GM23338 (cell line): ENCODE measurements around the gene FNDC10. TPM values are rescaled to one million over a fixed set of nuclear protein-coding genes. Genes with fewer than 3 reads are reported as not detected.

Experiments
- ATAC-seq: fragments of 200-7000 bp; cut with Tn5 transposase; 3 replicates; pipeline ENCODE4 v1.9.1; 2020
- DNase-seq: peaks from one replicate; pipeline ENCODE4 v3.0.0-alpha.2; 2015; ENCODE audit warnings: low spot score
- H2AFZ ChIP-seq: fragments of 200-600 bp; sonication (generic); 2 replicates; pipeline ENCODE4 v1.8.0; 2016; ENCODE audit warnings: antibody characterized with exemption, mild to moderate bottlenecking, moderate library complexity
- H3F3A ChIP-seq: fragments of 200-600 bp; sonication (generic); replicated peaks from 2 replicates; pipeline ENCODE4 v1.8.0; 2017; ENCODE audit warnings: antibody characterized with exemption, mixed run types, low read depth
- H3K27ac ChIP-seq: fragments of 200-600 bp; sonication (generic); 2 replicates; pipeline ENCODE4 v1.6.1; 2016; ENCODE audit warnings: low read depth
- H3K27me3 ChIP-seq: fragments of 200-600 bp; sonication (generic); 2 replicates; pipeline ENCODE4 v1.8.0; 2016; ENCODE audit warnings: mild to moderate bottlenecking, mixed run types, moderate library complexity; ENCODE audit not compliant: insufficient read depth
- H3K36me3 ChIP-seq: fragments of 200-600 bp; sonication (generic); 2 replicates; pipeline ENCODE4 v1.8.0; 2016; ENCODE audit warnings: mild to moderate bottlenecking; ENCODE audit not compliant: insufficient read depth
- H3K4me1 ChIP-seq: fragments of 200-600 bp; sonication (generic); 2 replicates; pipeline ENCODE4 v1.8.0; 2016; ENCODE audit warnings: mild to moderate bottlenecking, moderate library complexity; ENCODE audit not compliant: insufficient read depth
- H3K4me2 ChIP-seq: fragments of 200-600 bp; sonication (generic); 2 replicates; pipeline ENCODE4 v1.7.1; 2017; ENCODE audit warnings: mixed run types
- H3K4me3 ChIP-seq: fragments of 200-600 bp; sonication (generic); 2 replicates; pipeline ENCODE4 v1.6.1; 2016; ENCODE audit warnings: mixed run types
- H3K79me2 ChIP-seq: fragments of 200-600 bp; sonication (generic); replicated peaks from 2 replicates; pipeline ENCODE4 v1.8.0; 2017; ENCODE audit warnings: mild to moderate bottlenecking; ENCODE audit not compliant: insufficient read depth
- H3K9me2 ChIP-seq: fragments of 200-600 bp; sonication (generic); 2 replicates; pipeline ENCODE4 v1.8.0; 2017; ENCODE audit not compliant: insufficient read depth
- H4K20me1 ChIP-seq: fragments of 200-600 bp; sonication (generic); replicated peaks from 2 replicates; pipeline ENCODE4 v1.8.0; 2017; ENCODE audit warnings: mild to moderate bottlenecking; ENCODE audit not compliant: insufficient read depth
- H3K27ac Mint-ChIP-seq: 2 replicates; pipeline ENCODE4 v1.8.0; 2020; ENCODE audit warnings: inconsistent platforms, mild to moderate bottlenecking, moderate library complexity, mixed read lengths
- H3K27me3 Mint-ChIP-seq: 3 replicates; pipeline ENCODE4 v1.8.0; 2022; ENCODE audit warnings: low read depth, mild to moderate bottlenecking, moderate library complexity, mixed read lengths, inconsistent platforms; ENCODE audit not compliant: insufficient read depth, poor library complexity
- H3K36me3 Mint-ChIP-seq: 3 replicates; pipeline ENCODE4 v1.8.0; 2021; ENCODE audit warnings: low read depth, mild to moderate bottlenecking, inconsistent platforms, moderate library complexity, mixed read lengths
- H3K4me1 Mint-ChIP-seq: 3 replicates; pipeline ENCODE4 v1.8.0; 2020; ENCODE audit warnings: mild to moderate bottlenecking, inconsistent platforms, mixed read lengths
- H3K4me3 Mint-ChIP-seq: 3 replicates; pipeline ENCODE4 v1.8.0; 2021; ENCODE audit warnings: moderate library complexity, mild to moderate bottlenecking, inconsistent platforms, mixed read lengths
- H3K9me3 Mint-ChIP-seq: 3 replicates; pipeline ENCODE4 v1.8.0; 2020; ENCODE audit warnings: moderate library complexity, mild to moderate bottlenecking, inconsistent platforms, mixed read lengths
- CREB1 ChIP-seq: fragments of 250-450 bp; sonication (Bioruptor Pico); IDR thresholded peaks from 2 replicates; pipeline ENCODE4 v1.5.0; 2020; ENCODE audit warnings: low read depth, mild to moderate bottlenecking, moderate library complexity
- EZH2 ChIP-seq: fragments of 200-600 bp; sonication (generic); IDR thresholded peaks from one replicate; pipeline ENCODE4 v1.8.0; 2017; ENCODE audit warnings: antibody characterized with exemption, mild to moderate bottlenecking, low read depth; ENCODE audit not compliant: unreplicated experiment
- EZH2phosphoT487 ChIP-seq: fragments of 200-600 bp; sonication (generic); IDR thresholded peaks from one replicate; pipeline ENCODE4 v1.8.1; 2018; ENCODE audit warnings: antibody characterized with exemption; ENCODE audit not compliant: unreplicated experiment
- JUNB ChIP-seq: IDR thresholded peaks from one replicate; pipeline ENCODE4 v1.6.1; 2016; ENCODE audit warnings: antibody characterized with exemption; ENCODE audit not compliant: unreplicated experiment
- POLR2AphosphoS5 ChIP-seq: IDR thresholded peaks from 2 replicates; pipeline ENCODE4 v1.6.1; 2016; ENCODE audit warnings: antibody characterized with exemption, low read depth
- STAT1 ChIP-seq: IDR thresholded peaks from one replicate; pipeline ENCODE4 v1.6.1; 2016; ENCODE audit warnings: antibody characterized with exemption; ENCODE audit not compliant: unreplicated experiment
- ZNF114 ChIP-seq: fragments of 250-450 bp; sonication (Bioruptor Pico); IDR thresholded peaks from 2 replicates; pipeline ENCODE4 v1.5.0; 2020; ENCODE audit warnings: mild to moderate bottlenecking, moderate library complexity
- ZNF331 ChIP-seq: fragments of 250-450 bp; sonication (Bioruptor Pico); IDR thresholded peaks from 2 replicates; pipeline ENCODE4 v1.5.0; 2020; ENCODE audit warnings: low read depth, mild to moderate bottlenecking, moderate library complexity
- polyA plus RNA-seq: library from polyadenylated mRNA; unstranded; fragments of >200 nt; fragmentation: Nextera tagmentation; extraction: Ambion mirVana; gene quantifications from 2 replicates; pipeline ENCODE4 v1.2.1, GENCODE V29; 2016
- total RNA-seq: library from RNA; depleted of rRNA; stranded (reverse); fragments of >200 nt; shearing (Covaris generic); gene quantifications from 2 replicates; pipeline ENCODE4 v1.2.3, GENCODE V29; 2014
- TF ChIP-seq, protein P1 (sequence below): IDR thresholded peaks from 2 replicates; pipeline ENCODE4 v1.6.1; 2016; ENCODE audit warnings: antibody characterized with exemption
- TF ChIP-seq, protein P2 (sequence below): fragments of 250-450 bp; sonication (Bioruptor Pico); IDR thresholded peaks from 2 replicates; pipeline ENCODE4 v1.5.0; 2020; ENCODE audit warnings: mild to moderate bottlenecking, moderate library complexity
- TF ChIP-seq, protein P3 (sequence below), 2 experiments: fragments of 200-600 bp in 1 of 2; sonication (generic) in 1 of 2; conservative IDR thresholded peaks; 2 replicates each; pipeline versions ENCODE4 v1.5.1 to v1.6.1; 2016 to 2017; ENCODE audit warnings: antibody characterized with exemption in 2 of 2, low read depth in 2 of 2, mild to moderate bottlenecking in 2 of 2, moderate library complexity in 1 of 2
- TF ChIP-seq, protein P4 (sequence below): IDR thresholded peaks from one replicate; pipeline ENCODE4 v1.6.1; 2018; ENCODE audit warnings: antibody characterized with exemption; ENCODE audit not compliant: unreplicated experiment

FNDC10 gene
- total and polyA plus RNA-seq, 2 experiments from 2014 or later = 7.7 to 15.1 TPM

DNA sequence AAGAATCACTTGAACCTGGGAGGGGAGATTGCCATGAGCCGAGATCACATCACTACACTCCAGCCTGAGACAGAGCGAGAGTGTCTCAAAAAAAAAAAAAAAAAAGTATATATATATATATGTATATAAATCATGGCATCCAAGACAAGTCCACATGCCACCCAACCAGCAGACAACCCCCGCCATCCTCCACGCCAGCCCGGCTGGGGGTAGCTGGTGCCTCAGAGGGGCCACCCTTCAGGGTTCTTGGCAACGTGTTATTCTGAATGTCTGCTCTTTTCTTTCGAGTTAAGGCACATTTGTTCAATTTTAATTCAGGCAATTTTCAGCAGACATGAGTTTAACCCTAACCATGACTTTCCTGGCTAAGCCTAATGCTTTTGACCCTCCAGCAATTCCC lies 49.8 kb downstream of the FNDC10 start (continued):
- TF ChIP-seq, protein P1, sequence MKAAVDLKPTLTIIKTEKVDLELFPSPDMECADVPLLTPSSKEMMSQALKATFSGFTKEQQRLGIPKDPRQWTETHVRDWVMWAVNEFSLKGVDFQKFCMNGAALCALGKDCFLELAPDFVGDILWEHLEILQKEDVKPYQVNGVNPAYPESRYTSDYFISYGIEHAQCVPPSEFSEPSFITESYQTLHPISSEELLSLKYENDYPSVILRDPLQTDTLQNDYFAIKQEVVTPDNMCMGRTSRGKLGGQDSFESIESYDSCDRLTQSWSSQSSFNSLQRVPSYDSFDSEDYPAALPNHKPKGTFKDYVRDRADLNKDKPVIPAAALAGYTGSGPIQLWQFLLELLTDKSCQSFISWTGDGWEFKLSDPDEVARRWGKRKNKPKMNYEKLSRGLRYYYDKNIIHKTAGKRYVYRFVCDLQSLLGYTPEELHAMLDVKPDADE = no peak
- TF ChIP-seq, protein P2, sequence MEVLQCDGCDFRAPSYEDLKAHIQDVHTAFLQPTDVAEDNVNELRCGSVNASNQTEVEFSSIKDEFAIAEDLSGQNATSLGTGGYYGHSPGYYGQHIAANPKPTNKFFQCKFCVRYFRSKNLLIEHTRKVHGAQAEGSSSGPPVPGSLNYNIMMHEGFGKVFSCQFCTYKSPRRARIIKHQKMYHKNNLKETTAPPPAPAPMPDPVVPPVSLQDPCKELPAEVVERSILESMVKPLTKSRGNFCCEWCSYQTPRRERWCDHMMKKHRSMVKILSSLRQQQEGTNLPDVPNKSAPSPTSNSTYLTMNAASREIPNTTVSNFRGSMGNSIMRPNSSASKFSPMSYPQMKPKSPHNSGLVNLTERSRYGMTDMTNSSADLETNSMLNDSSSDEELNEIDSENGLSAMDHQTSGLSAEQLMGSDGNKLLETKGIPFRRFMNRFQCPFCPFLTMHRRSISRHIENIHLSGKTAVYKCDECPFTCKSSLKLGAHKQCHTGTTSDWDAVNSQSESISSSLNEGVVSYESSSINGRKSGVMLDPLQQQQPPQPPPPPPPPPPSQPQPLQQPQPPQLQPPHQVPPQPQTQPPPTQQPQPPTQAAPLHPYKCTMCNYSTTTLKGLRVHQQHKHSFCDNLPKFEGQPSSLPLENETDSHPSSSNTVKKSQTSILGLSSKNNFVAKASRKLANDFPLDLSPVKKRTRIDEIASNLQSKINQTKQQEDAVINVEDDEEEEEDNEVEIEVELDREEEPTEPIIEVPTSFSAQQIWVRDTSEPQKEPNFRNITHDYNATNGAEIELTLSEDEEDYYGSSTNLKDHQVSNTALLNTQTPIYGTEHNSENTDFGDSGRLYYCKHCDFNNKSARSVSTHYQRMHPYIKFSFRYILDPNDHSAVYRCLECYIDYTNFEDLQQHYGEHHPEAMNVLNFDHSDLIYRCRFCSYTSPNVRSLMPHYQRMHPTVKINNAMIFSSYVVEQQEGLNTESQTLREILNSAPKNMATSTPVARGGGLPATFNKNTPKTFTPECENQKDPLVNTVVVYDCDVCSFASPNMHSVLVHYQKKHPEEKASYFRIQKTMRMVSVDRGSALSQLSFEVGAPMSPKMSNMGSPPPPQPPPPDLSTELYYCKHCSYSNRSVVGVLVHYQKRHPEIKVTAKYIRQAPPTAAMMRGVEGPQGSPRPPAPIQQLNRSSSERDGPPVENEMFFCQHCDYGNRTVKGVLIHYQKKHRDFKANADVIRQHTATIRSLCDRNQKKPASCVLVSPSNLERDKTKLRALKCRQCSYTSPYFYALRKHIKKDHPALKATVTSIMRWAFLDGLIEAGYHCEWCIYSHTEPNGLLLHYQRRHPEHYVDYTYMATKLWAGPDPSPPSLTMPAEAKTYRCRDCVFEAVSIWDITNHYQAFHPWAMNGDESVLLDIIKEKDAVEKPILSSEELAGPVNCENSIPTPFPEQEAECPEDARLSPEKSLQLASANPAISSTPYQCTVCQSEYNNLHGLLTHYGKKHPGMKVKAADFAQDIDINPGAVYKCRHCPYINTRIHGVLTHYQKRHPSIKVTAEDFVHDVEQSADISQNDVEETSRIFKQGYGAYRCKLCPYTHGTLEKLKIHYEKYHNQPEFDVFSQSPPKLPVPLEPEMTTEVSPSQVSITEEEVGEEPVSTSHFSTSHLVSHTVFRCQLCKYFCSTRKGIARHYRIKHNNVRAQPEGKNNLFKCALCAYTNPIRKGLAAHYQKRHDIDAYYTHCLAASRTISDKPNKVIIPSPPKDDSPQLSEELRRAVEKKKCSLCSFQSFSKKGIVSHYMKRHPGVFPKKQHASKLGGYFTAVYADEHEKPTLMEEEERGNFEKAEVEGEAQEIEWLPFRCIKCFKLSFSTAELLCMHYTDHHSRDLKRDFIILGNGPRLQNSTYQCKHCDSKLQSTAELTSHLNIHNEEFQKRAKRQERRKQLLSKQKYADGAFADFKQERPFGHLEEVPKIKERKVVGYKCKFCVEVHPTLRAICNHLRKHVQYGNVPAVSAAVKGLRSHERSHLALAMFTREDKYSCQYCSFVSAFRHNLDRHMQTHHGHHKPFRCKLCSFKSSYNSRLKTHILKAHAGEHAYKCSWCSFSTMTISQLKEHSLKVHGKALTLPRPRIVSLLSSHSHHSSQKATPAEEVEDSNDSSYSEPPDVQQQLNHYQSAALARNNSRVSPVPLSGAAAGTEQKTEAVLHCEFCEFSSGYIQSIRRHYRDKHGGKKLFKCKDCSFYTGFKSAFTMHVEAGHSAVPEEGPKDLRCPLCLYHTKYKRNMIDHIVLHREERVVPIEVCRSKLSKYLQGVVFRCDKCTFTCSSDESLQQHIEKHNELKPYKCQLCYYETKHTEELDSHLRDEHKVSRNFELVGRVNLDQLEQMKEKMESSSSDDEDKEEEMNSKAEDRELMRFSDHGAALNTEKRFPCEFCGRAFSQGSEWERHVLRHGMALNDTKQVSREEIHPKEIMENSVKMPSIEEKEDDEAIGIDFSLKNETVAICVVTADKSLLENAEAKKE (CRISPR knock-in tag) = no peak

DNA sequence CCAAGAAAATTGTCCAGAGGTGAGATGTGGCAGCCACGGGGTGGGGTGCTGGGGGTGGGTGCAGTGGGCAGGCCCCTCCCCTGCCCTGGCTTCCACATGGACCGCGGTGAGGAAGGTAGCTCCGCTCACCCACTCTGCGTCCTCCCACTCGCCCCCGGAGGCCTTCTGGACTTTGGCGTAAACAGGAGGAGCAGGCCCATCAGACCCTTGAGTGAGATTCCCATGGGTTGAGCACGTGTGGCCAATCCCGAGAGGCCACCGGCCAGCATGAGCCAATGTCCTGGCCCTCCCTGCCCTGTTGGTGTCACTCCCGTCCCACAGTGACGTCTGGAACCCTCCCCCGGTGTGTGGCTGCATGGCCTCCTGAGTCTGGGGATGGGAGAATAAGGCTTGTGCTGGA lies 51.3 kb downstream of the FNDC10 start:
- H3K4me3 Mint-ChIP-seq = no peak overlapping the region
- TF ChIP-seq, protein P1 = no peak
- TF ChIP-seq STAT1 = no peak
- TF ChIP-seq POLR2AphosphoS5 = no peak
- TF ChIP-seq EZH2 = no peak
- no peak for TF ChIP-seq ZNF331 (CRISPR knock-in tag)
- TF ChIP-seq, protein P3, sequence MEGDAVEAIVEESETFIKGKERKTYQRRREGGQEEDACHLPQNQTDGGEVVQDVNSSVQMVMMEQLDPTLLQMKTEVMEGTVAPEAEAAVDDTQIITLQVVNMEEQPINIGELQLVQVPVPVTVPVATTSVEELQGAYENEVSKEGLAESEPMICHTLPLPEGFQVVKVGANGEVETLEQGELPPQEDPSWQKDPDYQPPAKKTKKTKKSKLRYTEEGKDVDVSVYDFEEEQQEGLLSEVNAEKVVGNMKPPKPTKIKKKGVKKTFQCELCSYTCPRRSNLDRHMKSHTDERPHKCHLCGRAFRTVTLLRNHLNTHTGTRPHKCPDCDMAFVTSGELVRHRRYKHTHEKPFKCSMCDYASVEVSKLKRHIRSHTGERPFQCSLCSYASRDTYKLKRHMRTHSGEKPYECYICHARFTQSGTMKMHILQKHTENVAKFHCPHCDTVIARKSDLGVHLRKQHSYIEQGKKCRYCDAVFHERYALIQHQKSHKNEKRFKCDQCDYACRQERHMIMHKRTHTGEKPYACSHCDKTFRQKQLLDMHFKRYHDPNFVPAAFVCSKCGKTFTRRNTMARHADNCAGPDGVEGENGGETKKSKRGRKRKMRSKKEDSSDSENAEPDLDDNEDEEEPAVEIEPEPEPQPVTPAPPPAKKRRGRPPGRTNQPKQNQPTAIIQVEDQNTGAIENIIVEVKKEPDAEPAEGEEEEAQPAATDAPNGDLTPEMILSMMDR (conservative IDR thresholded peaks at IDR 0.05; ENCODE audit: low read depth in 2 of 2) = no peak
- TF ChIP-seq ZNF114 (CRISPR knock-in tag) = no peak
- no peak for TF ChIP-seq CREB1 (CRISPR knock-in tag)
- no peak for TF ChIP-seq JUNB
- TF ChIP-seq EZH2phosphoT487 = no peak
- TF ChIP-seq, protein P4, sequence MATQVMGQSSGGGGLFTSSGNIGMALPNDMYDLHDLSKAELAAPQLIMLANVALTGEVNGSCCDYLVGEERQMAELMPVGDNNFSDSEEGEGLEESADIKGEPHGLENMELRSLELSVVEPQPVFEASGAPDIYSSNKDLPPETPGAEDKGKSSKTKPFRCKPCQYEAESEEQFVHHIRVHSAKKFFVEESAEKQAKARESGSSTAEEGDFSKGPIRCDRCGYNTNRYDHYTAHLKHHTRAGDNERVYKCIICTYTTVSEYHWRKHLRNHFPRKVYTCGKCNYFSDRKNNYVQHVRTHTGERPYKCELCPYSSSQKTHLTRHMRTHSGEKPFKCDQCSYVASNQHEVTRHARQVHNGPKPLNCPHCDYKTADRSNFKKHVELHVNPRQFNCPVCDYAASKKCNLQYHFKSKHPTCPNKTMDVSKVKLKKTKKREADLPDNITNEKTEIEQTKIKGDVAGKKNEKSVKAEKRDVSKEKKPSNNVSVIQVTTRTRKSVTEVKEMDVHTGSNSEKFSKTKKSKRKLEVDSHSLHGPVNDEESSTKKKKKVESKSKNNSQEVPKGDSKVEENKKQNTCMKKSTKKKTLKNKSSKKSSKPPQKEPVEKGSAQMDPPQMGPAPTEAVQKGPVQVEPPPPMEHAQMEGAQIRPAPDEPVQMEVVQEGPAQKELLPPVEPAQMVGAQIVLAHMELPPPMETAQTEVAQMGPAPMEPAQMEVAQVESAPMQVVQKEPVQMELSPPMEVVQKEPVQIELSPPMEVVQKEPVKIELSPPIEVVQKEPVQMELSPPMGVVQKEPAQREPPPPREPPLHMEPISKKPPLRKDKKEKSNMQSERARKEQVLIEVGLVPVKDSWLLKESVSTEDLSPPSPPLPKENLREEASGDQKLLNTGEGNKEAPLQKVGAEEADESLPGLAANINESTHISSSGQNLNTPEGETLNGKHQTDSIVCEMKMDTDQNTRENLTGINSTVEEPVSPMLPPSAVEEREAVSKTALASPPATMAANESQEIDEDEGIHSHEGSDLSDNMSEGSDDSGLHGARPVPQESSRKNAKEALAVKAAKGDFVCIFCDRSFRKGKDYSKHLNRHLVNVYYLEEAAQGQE = no peak

More for the DNA sequence above, 51.3 kb downstream of the FNDC10 start:
- no peaks in the 10 kb centered on the region for H3K27me3 ChIP-seq
- no peaks in the 10 kb centered on the region for H3K27me3 Mint-ChIP-seq
- no peaks in the 10 kb centered on the region for H3K4me1 ChIP-seq
- ATAC-seq = no peak
- H3K27ac Mint-ChIP-seq = no peak overlapping the region
- no peaks in the 10 kb centered on the region for H3K36me3 ChIP-seq
- no peaks in the 10 kb centered on the region for H3K9me2 ChIP-seq
- 0 out of 2 replicates have a peak, but pooled peaks cover 15% of the 10 kb centered on the region for H3F3A ChIP-seq
- no peaks in the 10 kb centered on the region; the same call in 2 of the 3 replicates for H3K9me3 Mint-ChIP-seq
- H3K4me1 Mint-ChIP-seq = no peaks in the 10 kb centered on the region
- no peak overlapping the region for H2AFZ ChIP-seq
- no peak overlapping the region for H3K27ac ChIP-seq
- peaks cover 13% of the 10 kb centered on the region; the same call in 2 of the 3 replicates for H3K36me3 Mint-ChIP-seq
- peaks cover 25% of the 10 kb centered on the region for H4K20me1 ChIP-seq
- no peak overlapping the region for H3K4me3 ChIP-seq
- no peak overlapping the region for H3K4me2 ChIP-seq
- no peak for DNase-seq
- H3K79me2 ChIP-seq = peaks cover 13% of the 10 kb centered on the region
